Osteoblast (primary cell): ENCODE results near the gene TBL1XR1. TPM values are rescaled to one million over a fixed set of nuclear protein-coding genes. Genes with fewer than 3 reads are reported as not detected.

Experiments
- DNase-seq: peaks from one replicate; pipeline ENCODE4 v3.0.0; 2011; ENCODE audit warnings: low spot score, mixed read lengths; ENCODE audit not compliant: insufficient read length; ENCODE audit errors: missing footprints
- H2AFZ ChIP-seq: 2 replicates; pipeline ENCODE4 v1.6.0; 2011; ENCODE audit warnings: mild to moderate bottlenecking, low read length
- H3K27ac ChIP-seq: 2 replicates; pipeline ENCODE4 v1.5.1; 2011; ENCODE audit warnings: mild to moderate bottlenecking, low read depth, low read length, moderate library complexity
- H3K27me3 ChIP-seq: 2 replicates; pipeline ENCODE4 v1.6.0; 2012; ENCODE audit warnings: mild to moderate bottlenecking, control low read depth, inconsistent platforms, low read length, moderate library complexity; ENCODE audit not compliant: insufficient read depth
- H3K36me3 ChIP-seq: 2 replicates; pipeline ENCODE4 v1.5.1; 2011; ENCODE audit warnings: mild to moderate bottlenecking, low read length, control low read depth, moderate library complexity; ENCODE audit not compliant: insufficient read depth
- H3K4me1 ChIP-seq: 2 replicates; pipeline ENCODE4 v1.5.1; 2011; ENCODE audit warnings: mild to moderate bottlenecking, low read length, control low read depth, moderate library complexity; ENCODE audit not compliant: insufficient read depth
- H3K4me2 ChIP-seq: 2 replicates; pipeline ENCODE4 v1.6.0; 2011; ENCODE audit warnings: mild to moderate bottlenecking, low read length; ENCODE audit not compliant: insufficient read depth
- H3K4me3 ChIP-seq: fragments of 200-600 bp; sonication (generic); 3 replicates; pipeline ENCODE4 v1.5.1; 2012; ENCODE audit warnings: mild to moderate bottlenecking, low read length, inconsistent platforms; ENCODE audit not compliant: insufficient read depth
- H3K79me2 ChIP-seq: 2 replicates; pipeline ENCODE4 v1.6.0; 2012; ENCODE audit warnings: mild to moderate bottlenecking, low read length, control low read depth, inconsistent platforms; ENCODE audit not compliant: insufficient read depth
- H3K9me3 ChIP-seq: 2 replicates; pipeline ENCODE4 v1.5.1; 2011; ENCODE audit warnings: low read depth, low read length, control low read depth
- H4K20me1 ChIP-seq: 2 replicates; pipeline ENCODE4 v1.6.0; 2012; ENCODE audit warnings: mild to moderate bottlenecking, low read length, control low read depth; ENCODE audit not compliant: insufficient read depth
- total RNA-seq: library from RNA; depleted of rRNA; stranded (reverse); fragments of >200 nt; gene quantifications from 2 replicates; pipeline ENCODE4 v1.2.3, GENCODE V29; 2012
- TF ChIP-seq, protein P1 (sequence below): IDR thresholded peaks from 2 replicates; pipeline ENCODE4 v1.5.1; 2011; ENCODE audit warnings: mild to moderate bottlenecking, low read depth, low read length, moderate library complexity; ENCODE audit errors: extremely low read depth

The TBL1XR1 gene
- total RNA-seq, 1 donor: 297 TPM

- no peak overlapping the region for H3K4me2 ChIP-seq
- no peaks in the 10 kb centered on the region for H3K4me1 ChIP-seq
- H3K27ac ChIP-seq: no peak overlapping the region
- TF ChIP-seq, protein P1, sequence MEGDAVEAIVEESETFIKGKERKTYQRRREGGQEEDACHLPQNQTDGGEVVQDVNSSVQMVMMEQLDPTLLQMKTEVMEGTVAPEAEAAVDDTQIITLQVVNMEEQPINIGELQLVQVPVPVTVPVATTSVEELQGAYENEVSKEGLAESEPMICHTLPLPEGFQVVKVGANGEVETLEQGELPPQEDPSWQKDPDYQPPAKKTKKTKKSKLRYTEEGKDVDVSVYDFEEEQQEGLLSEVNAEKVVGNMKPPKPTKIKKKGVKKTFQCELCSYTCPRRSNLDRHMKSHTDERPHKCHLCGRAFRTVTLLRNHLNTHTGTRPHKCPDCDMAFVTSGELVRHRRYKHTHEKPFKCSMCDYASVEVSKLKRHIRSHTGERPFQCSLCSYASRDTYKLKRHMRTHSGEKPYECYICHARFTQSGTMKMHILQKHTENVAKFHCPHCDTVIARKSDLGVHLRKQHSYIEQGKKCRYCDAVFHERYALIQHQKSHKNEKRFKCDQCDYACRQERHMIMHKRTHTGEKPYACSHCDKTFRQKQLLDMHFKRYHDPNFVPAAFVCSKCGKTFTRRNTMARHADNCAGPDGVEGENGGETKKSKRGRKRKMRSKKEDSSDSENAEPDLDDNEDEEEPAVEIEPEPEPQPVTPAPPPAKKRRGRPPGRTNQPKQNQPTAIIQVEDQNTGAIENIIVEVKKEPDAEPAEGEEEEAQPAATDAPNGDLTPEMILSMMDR: no peak
- H3K36me3 ChIP-seq: peaks cover 3% of the 10 kb centered on the region
- H2AFZ ChIP-seq: no peak overlapping the region
- H3K27me3 ChIP-seq: no peaks in the 10 kb centered on the region
- H4K20me1 ChIP-seq: peaks cover 61% of the 10 kb centered on the region
- no peak for DNase-seq
- peaks cover 97% of the 10 kb centered on the region for H3K79me2 ChIP-seq
- H3K4me3 ChIP-seq: no peak overlapping the region
- no peaks in the 10 kb centered on the region for H3K9me3 ChIP-seq
Measured at GRCh38 chr3:177108648-177109047, 88.6 kb downstream of the TBL1XR1 start.

- peaks cover 97% of the 10 kb centered on the region for H3K79me2 ChIP-seq
- H3K4me1 ChIP-seq: peaks cover 5% of the 10 kb centered on the region
- no peaks in the 10 kb centered on the region for H3K9me3 ChIP-seq
- TF ChIP-seq, protein P1: no peak
- H3K27ac ChIP-seq: no peak overlapping the region
- no peak overlapping the region for H3K4me3 ChIP-seq
- H3K36me3 ChIP-seq: peaks cover 3% of the 10 kb centered on the region
- H3K4me2 ChIP-seq: peak overlapping the region; percentile 12
- no peak overlapping the region for H2AFZ ChIP-seq
- H3K27me3 ChIP-seq: no peaks in the 10 kb centered on the region
- H4K20me1 ChIP-seq: peaks cover 56% of the 10 kb centered on the region
- no peak for DNase-seq
Measured at GRCh38 chr3:177107461-177108239, 89.6 kb downstream of the TBL1XR1 start.

GRCh38 chr3:177106594-177106993 lies 90.7 kb downstream of the TBL1XR1 start:
- H3K4me3 ChIP-seq: no peak overlapping the region
- H3K9me3 ChIP-seq: no peaks in the 10 kb centered on the region
- peaks cover 98% of the 10 kb centered on the region for H3K79me2 ChIP-seq
- TF ChIP-seq, protein P1: no peak
- H3K36me3 ChIP-seq: peaks cover 3% of the 10 kb centered on the region
- H3K27me3 ChIP-seq: no peaks in the 10 kb centered on the region
- H3K4me2 ChIP-seq: no peak overlapping the region
- H3K4me1 ChIP-seq: peaks cover 10% of the 10 kb centered on the region
- no peak overlapping the region for H3K27ac ChIP-seq
- H4K20me1 ChIP-seq: peaks cover 59% of the 10 kb centered on the region
- DNase-seq: no peak
- no peak overlapping the region for H2AFZ ChIP-seq

DNA sequence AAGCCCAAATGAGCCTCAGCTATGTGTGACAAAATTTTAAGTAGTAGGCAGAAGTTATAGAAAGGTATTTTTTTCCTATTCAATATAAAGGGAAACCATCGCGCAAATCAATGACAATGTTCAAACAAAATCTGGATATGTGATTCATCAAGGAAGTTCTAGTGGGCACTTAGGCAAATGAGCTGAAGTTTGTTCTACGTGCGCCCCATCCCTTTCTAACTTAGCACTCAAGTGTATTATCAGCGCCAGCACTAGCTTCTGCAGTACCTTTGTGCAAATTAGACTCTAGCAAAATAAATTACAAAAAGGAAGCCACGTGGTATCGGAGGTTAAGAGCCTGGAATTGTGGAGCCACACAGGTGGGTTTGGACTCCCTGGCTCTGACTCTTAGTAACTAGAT lies 91.1 kb downstream of the TBL1XR1 start:
- Histone ChIP-seq H3K4me3 (no peak overlapping the region), H2AFZ (no peak overlapping the region), H3K27ac (no peak overlapping the region), H4K20me1 (peaks cover 59% of the 10 kb centered on the region), H3K36me3 (peaks cover 3% of the 10 kb centered on the region), H3K79me2 (peaks cover 98% of the 10 kb centered on the region), H3K4me2 (no peak overlapping the region), H3K27me3 (no peaks in the 10 kb centered on the region), H3K4me1 (peaks cover 10% of the 10 kb centered on the region), H3K9me3 (no peaks in the 10 kb centered on the region)
- no peak for DNase-seq
- TF ChIP-seq, protein P1: no peak
